ENCODE data around the gene SUPT5H. TPM values are rescaled to one million over a fixed set of nuclear protein-coding genes. Genes with fewer than 3 reads are reported as not detected.

SUPT5H gene
- total RNA-seq: 142 TPM

- H3K4me3 ChIP-seq: peak within 1 kb of the TSS; percentile 86 to 92
- peak within 1 kb of the TSS; percentile 91 to 96 for H3K27ac ChIP-seq
- peaks cover 9 to 17% of the 10 kb centered on the region in 2 donors for H3K36me3 ChIP-seq
- no peaks in the 10 kb centered on the region for H3K9me3 ChIP-seq
- intact Hi-C loops (cut with DNase I): loop anchor here (1.0 to 10.0 kb wide), 5 partner anchors 9 to 321 kb away; partner anchors contain the start of genes EID2B, PAK4, SAMD4B and TIMM50
- TF ChIP-seq CTCF (IDR thresholded peaks at IDR 0.05): no peak
- no peaks in the 10 kb centered on the region for H3K27me3 ChIP-seq
- peaks cover 13 to 32% of the 10 kb centered on the region in 2 donors for H3K4me1 ChIP-seq
- DNase-seq (ENCODE audit: low spot score in 2 of 2): peak; percentile 88 to 99
These were observed at the start of gene SUPT5H for GRCh38 chr19:39445196-39446111. TSS of gene SUPT5H (plus strand) at chr19:39445582. CDS start at chr19:39445891, 309 bp downstream.

- no peaks in the 10 kb centered on the region for H3K27me3 ChIP-seq
- intact Hi-C loops (cut with DNase I): loop anchor here (1.0 kb wide), 2 partner anchors 15 to 135 kb away; partner anchors contain the start of genes EID2B and PLEKHG2
- TF ChIP-seq CTCF (IDR thresholded peaks at IDR 0.05): peak; percentile 96 to 97 (median 97)
- DNase-seq (ENCODE audit: low spot score in 2 of 2): peak; percentile 50 to 95
- H3K27ac ChIP-seq: peak overlapping the region; percentile 80 to 82
- no peak overlapping the region for H3K4me3 ChIP-seq
- H3K9me3 ChIP-seq: no peaks in the 10 kb centered on the region
- peaks cover 21 to 26% of the 10 kb centered on the region in 2 donors for H3K36me3 ChIP-seq
- H3K4me1 ChIP-seq: peaks cover 4 to 15% of the 10 kb centered on the region in 2 donors
These were observed 47.8 kb upstream of the SUPT5H start for GRCh38 chr19:39397360-39398296.

- intact Hi-C loops (cut with DNase I): loop anchor here (1.0 kb wide), 1 partner anchor 14 kb away; the partner anchor contains the start of gene PLEKHG2
- no peak overlapping the region for H3K4me3 ChIP-seq
- peak; percentile 55 to 86 for DNase-seq (ENCODE audit: low spot score in 2 of 2)
These were observed 47.0 kb upstream of the SUPT5H start for GRCh38 chr19:39398297-39398864.

GRCh38 chr19:39399668-39400050 is 45.7 kb upstream of the SUPT5H start:
- H3K27ac ChIP-seq: peak overlapping the region; percentile 80 to 82
- TF ChIP-seq CTCF (IDR thresholded peaks at IDR 0.05): no peak
- no peak for DNase-seq (ENCODE audit: low spot score in 2 of 2)
- H3K4me3 ChIP-seq: no peak overlapping the region
- no peaks in the 10 kb centered on the region for H3K27me3 ChIP-seq
- H3K4me1 ChIP-seq: peaks cover 8 to 21% of the 10 kb centered on the region in 2 donors
- H3K9me3 ChIP-seq: no peaks in the 10 kb centered on the region
- H3K36me3 ChIP-seq: peaks cover 9 to 16% of the 10 kb centered on the region in 2 donors
- intact Hi-C loops (cut with DNase I): loop anchor here (10.0 kb wide), 2 partner anchors 745 to 1315 kb away; partner anchors contain the start of genes COQ8B and ITPKC

More at GRCh38 chr19:39398297-39398864, 47.0 kb upstream of the SUPT5H start:
- Histone ChIP-seq H3K36me3 (peaks cover 20 to 25% of the 10 kb centered on the region in 2 donors), H3K4me1 (peaks cover 4 to 15% of the 10 kb centered on the region in 2 donors), H3K27ac (peak overlapping the region; percentile 80 to 82), H3K27me3 (no peaks in the 10 kb centered on the region), H3K9me3 (no peaks in the 10 kb centered on the region)
- TF ChIP-seq CTCF (IDR thresholded peaks at IDR 0.05): no peak

GRCh38 chr19:39400061-39400460 is 45.3 kb upstream of the SUPT5H start:
- no peak for DNase-seq (ENCODE audit: low spot score in 2 of 2)
- no peaks in the 10 kb centered on the region for H3K9me3 ChIP-seq
- no peak overlapping the region for H3K4me3 ChIP-seq
- H3K4me1 ChIP-seq: peaks cover 8 to 25% of the 10 kb centered on the region in 2 donors
- peaks cover 7 to 13% of the 10 kb centered on the region in 2 donors for H3K36me3 ChIP-seq
- intact Hi-C loops (cut with DNase I): loop anchor here (10.0 kb wide), 2 partner anchors 745 to 1315 kb away; partner anchors contain the start of genes COQ8B and ITPKC
- TF ChIP-seq CTCF (IDR thresholded peaks at IDR 0.05): no peak
- H3K27ac ChIP-seq: peak overlapping the region; percentile 80 to 82
- no peaks in the 10 kb centered on the region for H3K27me3 ChIP-seq
